Spleen (tissue), 7 donors: ENCODE measurements around the gene ZSWIM3.

Experiments used
- CTCF ChIP-seq, 11 experiments: fragments of 200-600 bp in 7 of 11; fragments of 450-650 bp in 4 of 11; sonication (generic) in 4 of 11; IDR thresholded peaks in 8 of 11; conservative IDR thresholded peaks in 3 of 11; 1 replicate in 7 of 11; 2 replicates in 4 of 11; pipeline versions ENCODE4 v1.4.0 to v1.8.0; 2016 to 2021; ENCODE audit warnings: antibody characterized with exemption in 11 of 11, inconsistent platforms in 4 of 11, mild to moderate bottlenecking in 1 of 11
- POLR2A ChIP-seq, 3 donors: fragments of 450-650 bp; IDR thresholded peaks; one replicate each; pipeline ENCODE4 v1.5.1; 2017; ENCODE audit warnings: antibody characterized with exemption in 3 of 3, mild to moderate bottlenecking in 1 of 3
- POLR2AphosphoS5 ChIP-seq, 3 donors: sonication (generic); formaldehyde crosslinking; IDR thresholded peaks; one replicate each; pipeline ENCODE4 v1.5.1; 2017; ENCODE audit warnings: antibody characterized with exemption in 3 of 3
- donor health status: DM: no; HTN: no; CAD: no; lungs with moderate emphysema.
- donor health status: DM: no; HTN: no; CAD: no.
- donor health status: DM: no; HTN: no; CAD: no.

GRCh38 chr20:45853484-45853883 is 3.9 kb upstream of the ZSWIM3 start:
- TF ChIP-seq CTCF (IDR thresholded peaks at IDR 0.05 in 8 of 11, conservative IDR thresholded peaks at IDR 0.05 in 3 of 11) (no peak), POLR2AphosphoS5 (IDR thresholded peaks at IDR 0.05) (no peak), POLR2A (IDR thresholded peaks at IDR 0.05) (no peak)
